Hepatocyte (in vitro differentiated cells): Measurements from ENCODE around the gene NHEJ1. TPM values are rescaled to one million over a fixed set of nuclear protein-coding genes. Genes with fewer than 3 reads are reported as not detected.

Source experiments
- DNase-seq: peaks from one replicate; pipeline ENCODE4 v3.0.0-alpha.2; 2016; ENCODE audit warnings: low spot score
- H2AFZ ChIP-seq: fragments of 200-600 bp; sonication (generic); 2 replicates; pipeline ENCODE4 v1.6.0; 2016; ENCODE audit warnings: antibody characterized with exemption, mild to moderate bottlenecking
- H3K27ac ChIP-seq: fragments of 200-600 bp; sonication (generic); 2 replicates; pipeline ENCODE4 v1.5.1; 2016; ENCODE audit warnings: mild to moderate bottlenecking
- H3K27me3 ChIP-seq: fragments of 200-600 bp; sonication (generic); 2 replicates; pipeline ENCODE4 v1.6.1; 2016
- H3K36me3 ChIP-seq: fragments of 200-600 bp; sonication (generic); replicated peaks from 2 replicates; pipeline ENCODE4 v1.5.1; 2016; ENCODE audit warnings: low read depth; ENCODE audit not compliant: insufficient read depth
- H3K4me1 ChIP-seq: fragments of 200-600 bp; sonication (generic); 2 replicates; pipeline ENCODE4 v1.5.1; 2016; ENCODE audit warnings: mild to moderate bottlenecking, moderate library complexity; ENCODE audit not compliant: insufficient read depth
- H3K4me2 ChIP-seq: fragments of 200-600 bp; sonication (generic); 2 replicates; pipeline ENCODE4 v1.6.0; 2016
- H3K4me3 ChIP-seq: fragments of 200-600 bp; sonication (generic); 2 replicates; pipeline ENCODE4 v1.5.1; 2016; ENCODE audit warnings: mild to moderate bottlenecking
- H3K79me2 ChIP-seq: fragments of 200-600 bp; sonication (generic); 2 replicates; pipeline ENCODE4 v1.6.0; 2017; ENCODE audit warnings: mild to moderate bottlenecking
- H3K9me2 ChIP-seq: fragments of 200-600 bp; sonication (generic); replicated peaks from 2 replicates; pipeline ENCODE4 v1.6.0; 2017; ENCODE audit warnings: mild to moderate bottlenecking; ENCODE audit not compliant: insufficient read depth
- H3K9me3 ChIP-seq: fragments of 200-600 bp; sonication (generic); 2 replicates; pipeline ENCODE4 v1.5.1; 2016; ENCODE audit warnings: low read depth, mild to moderate bottlenecking
- H4K20me1 ChIP-seq: fragments of 200-600 bp; sonication (generic); 2 replicates; pipeline ENCODE4 v1.6.0; 2016; ENCODE audit warnings: mild to moderate bottlenecking; ENCODE audit not compliant: insufficient read depth, poor library complexity, severe bottlenecking
- CTCF ChIP-seq: fragments of 200-600 bp; sonication (generic); IDR thresholded peaks from 2 replicates; pipeline ENCODE4 v1.5.1; 2016; ENCODE audit warnings: antibody characterized with exemption, mild to moderate bottlenecking; ENCODE audit not compliant: poor library complexity
- EZH2 ChIP-seq: fragments of 200-600 bp; sonication (generic); IDR thresholded peaks from 2 replicates; pipeline ENCODE4 v1.6.1; 2016; ENCODE audit warnings: antibody characterized with exemption, mild to moderate bottlenecking, borderline replicate concordance
- EZH2phosphoT487 ChIP-seq: fragments of 200-600 bp; sonication (generic); IDR thresholded peaks from one replicate; pipeline ENCODE4 v1.6.1; 2018; ENCODE audit warnings: antibody characterized with exemption, mild to moderate bottlenecking, low read depth, moderate library complexity; ENCODE audit not compliant: unreplicated experiment, severe bottlenecking
- WGBS: methylation state at CpG from one replicate; pipeline ENCODE4 v1.1.6; 2016; ENCODE audit warnings: low lambda C conversion rate; ENCODE audit errors: missing lambda C conversion rate; 5-methylcytosine and 5-hydroxymethylcytosine counted together
- polyA plus RNA-seq: library from polyadenylated mRNA; unstranded; fragments of >200 nt; fragmentation: Nextera tagmentation; extraction: Ambion mirVana; gene quantifications from 2 replicates; pipeline ENCODE4 v1.2.1, GENCODE V29; 2016
- total RNA-seq: library from RNA; depleted of rRNA; stranded (reverse); fragments of >200 nt; gene quantifications from 2 replicates; pipeline ENCODE4 v1.2.3, GENCODE V29; 2014

NHEJ1 gene
- total and polyA plus RNA-seq, 2 experiments from 2014 or later: 18.1 to 28.2 TPM

GRCh38 chr2:219175486-219175885 is 14.9 kb upstream of the NHEJ1 start:
- Histone ChIP-seq H4K20me1 (peaks cover 10% of the 10 kb centered on the region), H3K79me2 (peaks cover 41% of the 10 kb centered on the region), H3K36me3 (no peaks in the 10 kb centered on the region), H3K9me2 (no peaks in the 10 kb centered on the region), H3K4me1 (peaks cover 15% of the 10 kb centered on the region), H3K27me3 (no peaks in the 10 kb centered on the region), H3K9me3 (no peaks in the 10 kb centered on the region), H3K4me2 (peak overlapping the region; percentile 84), H3K4me3 (peak overlapping the region; percentile 71), H2AFZ (no peak overlapping the region), H3K27ac (peak overlapping the region; percentile 98)
- TF ChIP-seq EZH2: no peak
- DNase-seq: no peak
- WGBS: 91% methylated on average over 7 of the region's 7 CpGs

- H3K4me2 ChIP-seq: peak overlapping the region; percentile 84
- H3K9me3 ChIP-seq: no peaks in the 10 kb centered on the region
- no peak overlapping the region for H2AFZ ChIP-seq
- H3K27me3 ChIP-seq: no peaks in the 10 kb centered on the region
- peaks cover 10% of the 10 kb centered on the region for H4K20me1 ChIP-seq
- no peak for TF ChIP-seq EZH2phosphoT487
- TF ChIP-seq CTCF: no peak
- no peak for TF ChIP-seq EZH2
- 90% methylated on average over 7 of the region's 7 CpGs for WGBS
- no peak for DNase-seq
- peaks cover 17% of the 10 kb centered on the region for H3K4me1 ChIP-seq
- no peaks in the 10 kb centered on the region for H3K36me3 ChIP-seq
- no peak overlapping the region for H3K4me3 ChIP-seq
- H3K27ac ChIP-seq: no peak overlapping the region
- no peaks in the 10 kb centered on the region for H3K9me2 ChIP-seq
- peaks cover 35% of the 10 kb centered on the region for H3K79me2 ChIP-seq
Observed at GRCh38 chr2:219174801-219175200, 14.2 kb upstream of the NHEJ1 start.

GRCh38 chr2:219174146-219174545 is 13.5 kb upstream of the NHEJ1 start:
- Histone ChIP-seq H3K4me1 (peaks cover 14% of the 10 kb centered on the region), H3K9me3 (no peaks in the 10 kb centered on the region), H3K4me2 (no peak overlapping the region), H3K4me3 (no peak overlapping the region), H3K27ac (no peak overlapping the region), H3K9me2 (no peaks in the 10 kb centered on the region), H2AFZ (no peak overlapping the region), H3K36me3 (no peaks in the 10 kb centered on the region), H4K20me1 (peaks cover 4% of the 10 kb centered on the region), H3K27me3 (no peaks in the 10 kb centered on the region), H3K79me2 (peaks cover 29% of the 10 kb centered on the region)
- TF ChIP-seq EZH2 (no peak), EZH2phosphoT487 (no peak), CTCF (no peak)
- no peak for DNase-seq
- 94% methylated on average over 3 of the region's 3 CpGs for WGBS

- Histone ChIP-seq H3K9me2 (no peaks in the 10 kb centered on the region), H4K20me1 (no peaks in the 10 kb centered on the region), H2AFZ (no peak overlapping the region), H3K4me2 (no peak overlapping the region), H3K36me3 (no peaks in the 10 kb centered on the region), H3K79me2 (peaks cover 20% of the 10 kb centered on the region), H3K27me3 (no peaks in the 10 kb centered on the region), H3K4me3 (no peak overlapping the region), H3K4me1 (peaks cover 11% of the 10 kb centered on the region), H3K9me3 (no peaks in the 10 kb centered on the region), H3K27ac (no peak overlapping the region)
- TF ChIP-seq EZH2 (no peak), CTCF (no peak), EZH2phosphoT487 (no peak)
- WGBS: over 99% methylated on average over 6 of the region's 6 CpGs
- no peak for DNase-seq
Observed at GRCh38 chr2:219173176-219173575, 12.6 kb upstream of the NHEJ1 start.
